ENCODE measurements around the gene ULK4.

The ULK4 gene

DNA sequence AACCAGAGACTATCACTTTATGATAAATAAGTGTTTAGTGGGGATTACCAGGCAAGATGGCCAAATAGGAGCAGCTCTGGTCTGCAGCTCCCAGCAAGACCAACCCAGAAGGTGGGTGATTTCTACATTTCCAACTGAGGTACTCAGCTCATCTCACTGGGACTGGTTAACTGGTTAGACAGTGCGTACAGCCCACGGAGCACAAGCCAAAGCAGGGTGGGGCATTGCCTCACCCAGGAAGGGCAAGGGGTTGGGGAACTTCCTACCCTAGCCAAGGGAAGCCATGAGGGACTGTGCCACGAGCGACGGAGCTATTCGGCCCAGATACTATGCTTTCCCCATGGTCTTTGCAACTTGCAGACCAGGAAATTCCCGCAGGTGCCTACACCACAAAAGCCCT lies 591.6 kb downstream of the ULK4 start:
- no peak overlapping the region for H3K4me3 ChIP-seq (ENCODE audit: low read length)
- DNase-seq (ENCODE audit: low read depth) = no peak
- TF ChIP-seq CTCF (conservative IDR thresholded peaks at IDR 0.05; ENCODE audit: low read length) = no peak

DNA sequence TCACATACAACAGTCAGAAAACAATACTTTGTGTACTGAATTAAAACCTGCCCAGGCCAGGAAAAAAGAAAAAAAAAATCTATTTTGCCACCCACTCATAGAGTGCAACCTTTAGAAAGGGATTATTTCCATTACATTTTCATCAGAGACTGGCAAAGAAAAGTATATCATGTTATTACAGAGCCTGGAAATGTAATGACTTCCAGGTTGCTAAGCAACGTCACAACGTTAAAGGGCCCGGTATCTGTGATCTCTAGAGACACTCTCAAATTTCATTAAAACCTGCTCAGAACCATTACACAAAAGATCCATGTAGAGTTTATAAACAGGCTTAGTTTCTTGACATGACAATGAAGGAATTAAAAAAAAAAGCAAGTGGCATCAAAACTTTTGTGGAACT lies 592.1 kb downstream of the ULK4 start:
- no peak for DNase-seq (ENCODE audit: low read depth)
- no peak for TF ChIP-seq CTCF (conservative IDR thresholded peaks at IDR 0.05; ENCODE audit: low read length)
- no peak overlapping the region for H3K4me3 ChIP-seq (ENCODE audit: low read length)

DNA sequence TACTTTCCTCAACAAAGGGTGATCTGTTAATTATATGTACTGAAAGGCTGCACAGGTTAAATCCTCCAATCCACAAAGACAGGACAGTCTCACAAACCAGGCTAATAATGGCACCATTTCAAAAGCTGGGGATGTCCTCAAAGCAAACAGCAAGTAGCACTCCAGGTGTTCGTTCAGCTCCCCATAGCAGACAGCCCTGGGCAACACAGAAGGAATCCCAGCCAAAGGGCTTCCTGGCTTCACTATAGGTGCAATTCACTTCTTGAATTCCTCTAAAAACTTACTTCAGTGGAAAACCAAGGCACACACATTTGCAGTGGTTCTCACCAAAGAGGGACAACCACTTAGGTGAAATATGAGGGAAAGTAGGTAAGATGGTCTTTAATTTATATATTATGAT lies 595.9 kb downstream of the ULK4 start:
- no peak for DNase-seq (ENCODE audit: low read depth)
- no peak for TF ChIP-seq CTCF (conservative IDR thresholded peaks at IDR 0.05; ENCODE audit: low read length)
- H3K4me3 ChIP-seq (ENCODE audit: low read length) = no peak overlapping the region

GRCh38 chr3:41364736-41365135 lies 597.2 kb downstream of the ULK4 start:
- TF ChIP-seq CTCF (conservative IDR thresholded peaks at IDR 0.05; ENCODE audit: low read length) = no peak
- DNase-seq (ENCODE audit: low read depth) = no peak
- H3K4me3 ChIP-seq (ENCODE audit: low read length) = no peak overlapping the region

GRCh38 chr3:41363830-41364523 lies 597.9 kb downstream of the ULK4 start:
- H3K4me3 ChIP-seq (ENCODE audit: low read length) = no peak overlapping the region
- DNase-seq (ENCODE audit: low read depth) = no peak
- no peak for TF ChIP-seq CTCF (conservative IDR thresholded peaks at IDR 0.05; ENCODE audit: low read length)

DNA sequence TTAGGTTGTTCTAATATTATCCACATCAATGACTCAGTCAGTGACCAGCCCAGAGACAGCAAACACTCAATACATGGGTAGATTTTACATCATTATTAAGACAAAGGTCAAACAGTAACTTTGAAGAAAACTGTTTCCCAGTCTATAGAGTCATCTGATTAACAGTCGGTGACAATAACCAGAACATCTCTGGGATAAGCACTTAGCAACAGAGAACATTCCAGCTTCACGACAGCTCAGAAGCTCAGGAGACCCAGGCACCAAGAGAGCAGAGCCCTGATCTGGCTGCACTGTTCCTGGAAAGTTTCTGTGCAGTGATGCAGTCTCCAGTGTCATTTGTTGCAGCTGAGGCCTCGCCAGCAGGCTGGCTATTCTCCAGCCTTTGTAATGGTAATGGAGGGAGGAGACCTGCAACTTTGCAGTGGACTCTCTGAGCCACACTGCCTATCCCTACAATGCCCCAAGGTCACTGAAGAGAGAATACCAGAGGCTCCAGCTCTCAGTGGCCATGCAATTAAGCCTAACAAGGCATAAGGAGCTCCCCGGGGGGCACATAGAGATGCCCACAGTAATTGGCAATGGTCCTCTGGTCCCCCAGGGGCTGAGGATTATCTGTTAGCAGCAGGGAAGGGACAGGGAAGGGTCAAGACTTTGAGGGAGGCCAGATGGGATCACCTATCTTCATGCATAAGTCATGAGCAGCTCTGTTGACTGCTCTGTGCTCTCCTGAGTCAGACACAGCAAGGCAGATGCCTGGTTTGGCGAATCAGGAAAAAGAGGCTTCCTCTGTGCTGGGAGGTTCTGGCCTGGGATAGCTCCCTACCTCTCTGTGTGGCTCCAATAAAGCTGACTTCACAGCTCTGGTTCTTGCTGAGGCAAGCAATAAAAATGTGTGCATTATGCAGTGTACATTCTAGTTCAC lies 599.0 kb downstream of the ULK4 start:
- TF ChIP-seq CTCF (conservative IDR thresholded peaks at IDR 0.05; ENCODE audit: low read length) = no peak
- DNase-seq (ENCODE audit: low read depth) = no peak
- H3K4me3 ChIP-seq (ENCODE audit: low read length) = no peak overlapping the region

- no peak for DNase-seq (ENCODE audit: low read depth)
- no peak for TF ChIP-seq CTCF (conservative IDR thresholded peaks at IDR 0.05; ENCODE audit: low read length)
- no peak overlapping the region for H3K4me3 ChIP-seq (ENCODE audit: low read length)
Measured at GRCh38 chr3:41357271-41357670, 604.6 kb downstream of the ULK4 start.

All from AG10803 (cell line).